ENCODE measurements around the gene ZBTB7C.

- TF ChIP-seq EP300 (IDR thresholded peaks at IDR 0.05) (no peak), POLR2A (IDR thresholded peaks at IDR 0.05) (no peak)
Observed at GRCh38 chr18:47990981-47991380, 418.2 kb downstream of the ZBTB7C start.
